ENCODE data around the gene KLHDC3. TPM values are rescaled to one million over a fixed set of nuclear protein-coding genes. Genes with fewer than 3 reads are reported as not detected.

KLHDC3 gene
- total and polyA plus RNA-seq, 2 of the 13 experiments (the other 11 are each of a cell fraction or from before 2014, with no cell fraction given): 78.3 to 91.5 TPM

DNA sequence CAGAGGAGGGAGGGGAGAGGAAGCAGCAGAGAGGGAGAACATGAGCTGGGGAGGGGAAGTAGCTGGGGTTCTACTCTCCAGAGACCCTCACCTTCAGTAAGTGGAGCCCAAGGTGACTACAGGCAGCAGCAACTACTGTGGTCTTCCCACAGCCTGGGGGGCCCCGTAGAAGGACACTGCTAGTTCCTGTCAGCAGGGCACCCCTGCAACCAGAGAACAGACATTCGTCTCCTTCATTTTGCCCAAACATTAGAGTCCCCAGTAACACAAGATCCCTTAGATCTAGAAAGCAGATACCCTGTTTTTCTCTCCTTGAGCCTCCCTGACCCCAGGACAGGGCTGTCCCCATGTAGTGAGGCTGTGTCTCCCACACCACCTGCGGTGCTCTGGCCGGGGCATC, 45.3 kb upstream of the KLHDC3 start:
- Histone ChIP-seq H2AFZ (ENCODE audit: low read length) (no peak overlapping the region), H4K20me1 (ENCODE audit: insufficient read depth, low read length) (no peaks in the 10 kb centered on the region), H3K4me3 (replicated peaks in 1 of 3; ENCODE audit: insufficient read depth in 1 of 3, low read depth in 2 of 3, low read length in 3 of 3) (no peak overlapping the region), H3K27ac (ENCODE audit: extremely low read length, insufficient read depth, low read length) (peak overlapping the region; percentile 53), H3K4me2 (ENCODE audit: low read depth, low read length) (no peak overlapping the region), H3K36me3 (replicated peaks in 1 of 2; ENCODE audit: control insufficient read depth in 1 of 2, insufficient read depth in 2 of 2, low read length in 2 of 2) (0 out of 5 replicates have a peak, but pooled peaks cover 0 to 1% of the 10 kb centered on the region in 2 experiments), H3K79me2 (ENCODE audit: insufficient read depth, low read length) (no peaks in the 10 kb centered on the region), H3K4me1 (ENCODE audit: insufficient read depth, low read length) (peaks cover 47% of the 10 kb centered on the region), H3K27me3 (ENCODE audit: control insufficient read depth in 1 of 2, insufficient read depth in 2 of 2, low read length in 2 of 2) (no peaks in the 10 kb centered on the region), H3K9ac (ENCODE audit: insufficient read depth, low read depth, low read length) (no peak overlapping the region), H3K9me3 (ENCODE audit: low read length) (no peaks in the 10 kb centered on the region)
- DNase-seq (ENCODE audit: low spot score): no peak
- no peak for ATAC-seq
- no TSS peak for BruUV-seq (replicated peaks)
- POLR2A ChIA-PET: interaction anchor here (1.0 to 3.4 kb wide), 4 partner anchors 10 to 92 kb away, joined by 3 to 38 read pairs (median 3); partner anchors contain the start of genes PEX6 and PPP2R5D
- FAIRE-seq: no peak
- intact Hi-C loops (cut with micrococcal nuclease; ENCODE audit: unreplicated experiment) (no loop called here), in situ Hi-C loops (cut with HindIII; ENCODE audit: extremely low pct_ligation_motif_present, low pct_unique_long_range_greater_than_20kb) (no loop called here)
- 87% methylated on average over 4 of the region's 4 CpGs for WGBS (ENCODE audit: low lambda C conversion rate)
- TF ChIP-seq, protein P1, sequence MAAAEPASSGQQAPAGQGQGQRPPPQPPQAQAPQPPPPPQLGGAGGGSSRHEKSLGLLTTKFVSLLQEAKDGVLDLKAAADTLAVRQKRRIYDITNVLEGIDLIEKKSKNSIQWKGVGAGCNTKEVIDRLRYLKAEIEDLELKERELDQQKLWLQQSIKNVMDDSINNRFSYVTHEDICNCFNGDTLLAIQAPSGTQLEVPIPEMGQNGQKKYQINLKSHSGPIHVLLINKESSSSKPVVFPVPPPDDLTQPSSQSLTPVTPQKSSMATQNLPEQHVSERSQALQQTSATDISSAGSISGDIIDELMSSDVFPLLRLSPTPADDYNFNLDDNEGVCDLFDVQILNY (CRISPR knock-in tag; conservative IDR thresholded peaks at IDR 0.05): no peak
- no peak for TF ChIP-seq ZSCAN29 (CRISPR knock-in tag; conservative IDR thresholded peaks at IDR 0.05)
- TF ChIP-seq ZNF180 (CRISPR knock-in tag; IDR thresholded peaks at IDR 0.05; ENCODE audit: borderline replicate concordance, low read depth): no peak
- TF ChIP-seq BRD4 (CRISPR knock-in tag; IDR thresholded peaks at IDR 0.05): no peak
- TF ChIP-seq, protein P2, sequence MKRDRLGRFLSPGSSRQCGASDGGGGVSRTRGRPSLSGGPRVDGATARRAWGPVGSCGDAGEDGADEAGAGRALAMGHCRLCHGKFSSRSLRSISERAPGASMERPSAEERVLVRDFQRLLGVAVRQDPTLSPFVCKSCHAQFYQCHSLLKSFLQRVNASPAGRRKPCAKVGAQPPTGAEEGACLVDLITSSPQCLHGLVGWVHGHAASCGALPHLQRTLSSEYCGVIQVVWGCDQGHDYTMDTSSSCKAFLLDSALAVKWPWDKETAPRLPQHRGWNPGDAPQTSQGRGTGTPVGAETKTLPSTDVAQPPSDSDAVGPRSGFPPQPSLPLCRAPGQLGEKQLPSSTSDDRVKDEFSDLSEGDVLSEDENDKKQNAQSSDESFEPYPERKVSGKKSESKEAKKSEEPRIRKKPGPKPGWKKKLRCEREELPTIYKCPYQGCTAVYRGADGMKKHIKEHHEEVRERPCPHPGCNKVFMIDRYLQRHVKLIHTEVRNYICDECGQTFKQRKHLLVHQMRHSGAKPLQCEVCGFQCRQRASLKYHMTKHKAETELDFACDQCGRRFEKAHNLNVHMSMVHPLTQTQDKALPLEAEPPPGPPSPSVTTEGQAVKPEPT (CRISPR knock-in tag; IDR thresholded peaks at IDR 0.05; ENCODE audit: low read depth): no peak
- TF ChIP-seq THYN1 (CRISPR knock-in tag; IDR thresholded peaks at IDR 0.05; ENCODE audit: borderline replicate concordance, low read depth): no peak
- TF ChIP-seq, protein P3, sequence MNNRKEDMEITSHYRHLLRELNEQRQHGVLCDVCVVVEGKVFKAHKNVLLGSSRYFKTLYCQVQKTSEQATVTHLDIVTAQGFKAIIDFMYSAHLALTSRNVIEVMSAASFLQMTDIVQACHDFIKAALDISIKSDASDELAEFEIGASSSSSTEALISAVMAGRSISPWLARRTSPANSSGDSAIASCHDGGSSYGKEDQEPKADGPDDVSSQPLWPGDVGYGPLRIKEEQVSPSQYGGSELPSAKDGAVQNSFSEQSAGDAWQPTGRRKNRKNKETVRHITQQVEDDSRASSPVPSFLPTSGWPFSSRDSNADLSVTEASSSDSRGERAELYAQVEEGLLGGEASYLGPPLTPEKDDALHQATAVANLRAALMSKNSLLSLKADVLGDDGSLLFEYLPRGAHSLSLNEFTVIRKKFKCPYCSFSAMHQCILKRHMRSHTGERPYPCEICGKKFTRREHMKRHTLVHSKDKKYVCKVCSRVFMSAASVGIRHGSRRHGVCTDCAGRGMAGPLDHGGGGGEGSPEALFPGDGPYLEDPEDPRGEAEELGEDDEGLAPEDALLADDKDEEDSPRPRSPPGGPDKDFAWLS (CRISPR knock-in tag; IDR thresholded peaks at IDR 0.05; ENCODE audit: borderline replicate concordance): no peak
- no peak for TF ChIP-seq NFYC (CRISPR knock-in tag; IDR thresholded peaks at IDR 0.05)
- 0 out of 2 replicates have a peak, but pooled peaks have one; percentile 42 for TF ChIP-seq AKAP8 (CRISPR knock-in tag; IDR thresholded peaks at IDR 0.05)
- TF ChIP-seq WIZ (CRISPR knock-in tag; IDR thresholded peaks at IDR 0.05): 0 out of 2 replicates have a peak, but pooled peaks have one; percentile 58
- CTCF ChIA-PET (ENCODE audit: low intra/inter-chr PET ratio, low total read pairs): no interaction called here
